ENCODE data around the gene KCNG2. TPM values are rescaled to one million over a fixed set of nuclear protein-coding genes. Genes with fewer than 3 reads are reported as not detected.

The KCNG2 gene
- total RNA-seq, 1 donor from 2014 or later = 0.46 TPM

DNA sequence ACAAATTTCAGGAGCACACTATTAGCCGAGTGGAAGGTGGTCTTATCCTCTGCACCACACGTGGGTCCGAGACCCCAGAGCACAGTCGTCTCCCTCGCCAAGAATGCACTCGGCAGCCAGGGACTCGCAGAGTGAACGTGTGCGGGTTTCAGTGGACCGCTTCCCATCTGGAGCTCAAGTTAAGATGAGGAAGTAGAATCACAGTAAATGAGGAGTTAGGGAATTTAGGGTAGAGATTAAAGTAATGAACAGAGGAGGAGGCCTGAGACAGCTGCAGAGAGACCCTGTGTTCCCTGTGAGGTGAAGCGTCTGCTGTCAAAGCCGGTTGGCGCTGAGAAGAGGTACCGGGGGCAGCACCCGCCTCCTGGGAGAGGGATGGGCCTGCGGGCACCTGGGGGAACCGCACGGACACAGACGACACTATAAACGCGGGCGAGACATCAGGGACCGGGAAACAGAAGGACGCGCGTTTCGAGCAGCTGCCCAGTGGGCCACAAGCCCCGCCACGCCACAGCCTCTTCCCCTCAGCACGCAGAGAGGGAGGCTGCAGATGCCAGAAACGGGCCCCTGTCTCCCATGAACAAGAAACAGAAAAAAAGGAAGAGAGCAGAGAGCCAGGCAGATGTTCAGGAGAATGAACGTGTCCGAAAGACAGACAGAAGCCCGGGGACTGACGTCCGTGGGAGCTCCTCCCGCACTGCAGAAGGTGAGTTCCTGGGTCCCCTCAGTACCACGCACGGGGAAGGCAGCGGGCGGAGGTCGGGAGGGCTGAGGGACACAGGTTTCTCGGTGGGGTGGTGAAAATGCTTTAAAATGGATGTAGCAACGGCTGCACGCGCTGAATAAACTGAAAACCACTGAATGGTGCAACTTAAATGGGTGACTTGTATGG is 5.4 kb upstream of the KCNG2 start:
- DNase-seq (peak; percentile 61), ATAC-seq (no peak)
- Histone ChIP-seq H3K9me3 (no peaks in the 10 kb centered on the region), H3K4me3 (no peak overlapping the region), H3K36me3 (no peaks in the 10 kb centered on the region), H3K27me3 (peaks cover 49% of the 10 kb centered on the region), H3K27ac (no peak overlapping the region), H3K4me1 (peaks cover 16% of the 10 kb centered on the region)
- TF ChIP-seq, protein P1, sequence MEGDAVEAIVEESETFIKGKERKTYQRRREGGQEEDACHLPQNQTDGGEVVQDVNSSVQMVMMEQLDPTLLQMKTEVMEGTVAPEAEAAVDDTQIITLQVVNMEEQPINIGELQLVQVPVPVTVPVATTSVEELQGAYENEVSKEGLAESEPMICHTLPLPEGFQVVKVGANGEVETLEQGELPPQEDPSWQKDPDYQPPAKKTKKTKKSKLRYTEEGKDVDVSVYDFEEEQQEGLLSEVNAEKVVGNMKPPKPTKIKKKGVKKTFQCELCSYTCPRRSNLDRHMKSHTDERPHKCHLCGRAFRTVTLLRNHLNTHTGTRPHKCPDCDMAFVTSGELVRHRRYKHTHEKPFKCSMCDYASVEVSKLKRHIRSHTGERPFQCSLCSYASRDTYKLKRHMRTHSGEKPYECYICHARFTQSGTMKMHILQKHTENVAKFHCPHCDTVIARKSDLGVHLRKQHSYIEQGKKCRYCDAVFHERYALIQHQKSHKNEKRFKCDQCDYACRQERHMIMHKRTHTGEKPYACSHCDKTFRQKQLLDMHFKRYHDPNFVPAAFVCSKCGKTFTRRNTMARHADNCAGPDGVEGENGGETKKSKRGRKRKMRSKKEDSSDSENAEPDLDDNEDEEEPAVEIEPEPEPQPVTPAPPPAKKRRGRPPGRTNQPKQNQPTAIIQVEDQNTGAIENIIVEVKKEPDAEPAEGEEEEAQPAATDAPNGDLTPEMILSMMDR (IDR thresholded peaks at IDR 0.05) = no peak
- intact Hi-C loops (cut with DNase I) = no loop called here

DNA sequence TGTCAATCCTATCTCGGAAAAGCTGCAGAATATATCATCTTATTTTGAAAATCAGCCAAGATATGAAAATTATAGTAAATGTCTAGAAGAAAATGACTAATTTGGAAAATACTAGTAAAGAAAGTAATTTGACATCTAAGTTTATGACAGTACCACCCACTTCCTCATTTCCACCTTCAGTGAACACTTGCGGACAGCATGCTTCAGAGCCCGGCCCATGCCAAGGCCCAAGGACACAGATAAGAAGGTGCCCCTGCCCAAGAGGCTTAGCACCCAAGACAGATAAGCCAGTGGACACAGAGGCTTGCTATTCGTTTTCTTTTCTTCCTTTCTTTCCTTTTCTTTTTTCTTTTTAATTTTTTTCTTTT is 4.8 kb upstream of the KCNG2 start:
- DNase-seq = peak; percentile 65
- ATAC-seq = peak; percentile 26
- H3K27ac ChIP-seq = no peak overlapping the region
- H3K36me3 ChIP-seq = no peaks in the 10 kb centered on the region
- intact Hi-C loops (cut with DNase I) = no loop called here
- no peaks in the 10 kb centered on the region for H3K9me3 ChIP-seq
- TF ChIP-seq, protein P1 (IDR thresholded peaks at IDR 0.05) = no peak
- peaks cover 49% of the 10 kb centered on the region for H3K27me3 ChIP-seq
- H3K4me1 ChIP-seq = peaks cover 16% of the 10 kb centered on the region
- H3K4me3 ChIP-seq = no peak overlapping the region

DNA sequence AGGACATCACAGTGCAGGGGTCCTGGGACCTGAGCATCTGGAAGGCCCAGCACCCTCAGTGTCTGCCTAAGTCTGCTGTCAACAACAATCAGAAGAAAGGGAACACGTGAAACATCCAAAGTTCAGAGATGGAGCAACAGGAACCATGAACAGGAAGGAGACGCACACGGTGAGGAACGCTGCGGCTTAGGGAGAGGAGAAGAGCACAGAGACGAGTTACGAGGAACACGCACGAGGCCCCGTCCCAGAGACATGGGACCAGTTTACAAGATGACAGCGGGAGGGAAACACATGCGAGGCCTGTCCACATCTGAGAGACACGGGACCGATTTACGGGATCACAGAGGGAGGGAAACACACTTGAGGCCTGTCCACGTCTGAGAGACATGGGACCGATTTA is 2.9 kb upstream of the KCNG2 start:
- peaks cover 52% of the 10 kb centered on the region for H3K27me3 ChIP-seq
- H3K4me1 ChIP-seq = peaks cover 26% of the 10 kb centered on the region
- ATAC-seq = no peak

DNA sequence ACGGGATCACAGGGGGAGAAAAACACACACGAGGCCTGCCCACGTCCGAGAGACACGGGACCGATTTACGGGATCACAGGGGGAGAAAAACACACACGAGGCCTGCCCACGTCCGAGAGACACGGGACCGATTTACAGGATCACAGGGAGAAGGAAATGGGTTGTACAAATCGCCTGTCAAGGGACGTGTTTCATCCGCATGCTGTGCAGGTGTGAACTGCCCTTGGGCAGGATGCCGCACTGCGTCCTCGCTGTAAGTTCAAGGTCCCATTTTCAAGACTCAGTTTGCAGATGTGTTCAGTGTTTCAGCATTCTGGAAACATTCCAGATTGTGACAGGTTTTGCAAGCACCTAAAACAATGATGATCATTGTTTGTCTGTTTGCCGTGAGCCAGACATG is 2.3 kb upstream of the KCNG2 start:
- intact Hi-C loops (cut with DNase I) = no loop called here
- Histone ChIP-seq H3K4me3 (no peak overlapping the region), H3K27me3 (peaks cover 52% of the 10 kb centered on the region), H3K27ac (no peak overlapping the region), H3K4me1 (peaks cover 26% of the 10 kb centered on the region), H3K9me3 (no peaks in the 10 kb centered on the region), H3K36me3 (no peaks in the 10 kb centered on the region)
- ATAC-seq (no peak), DNase-seq (peak; percentile 26)
- TF ChIP-seq, protein P1 (IDR thresholded peaks at IDR 0.05) = no peak

More for the DNA sequence above, 2.9 kb upstream of the KCNG2 start:
- intact Hi-C loops (cut with DNase I) = no loop called here
- TF ChIP-seq, protein P1 (IDR thresholded peaks at IDR 0.05) = no peak
- DNase-seq = peak; percentile 48
- no peaks in the 10 kb centered on the region for H3K36me3 ChIP-seq
- no peak overlapping the region for H3K4me3 ChIP-seq
- no peak overlapping the region for H3K27ac ChIP-seq
- no peaks in the 10 kb centered on the region for H3K9me3 ChIP-seq

DNA sequence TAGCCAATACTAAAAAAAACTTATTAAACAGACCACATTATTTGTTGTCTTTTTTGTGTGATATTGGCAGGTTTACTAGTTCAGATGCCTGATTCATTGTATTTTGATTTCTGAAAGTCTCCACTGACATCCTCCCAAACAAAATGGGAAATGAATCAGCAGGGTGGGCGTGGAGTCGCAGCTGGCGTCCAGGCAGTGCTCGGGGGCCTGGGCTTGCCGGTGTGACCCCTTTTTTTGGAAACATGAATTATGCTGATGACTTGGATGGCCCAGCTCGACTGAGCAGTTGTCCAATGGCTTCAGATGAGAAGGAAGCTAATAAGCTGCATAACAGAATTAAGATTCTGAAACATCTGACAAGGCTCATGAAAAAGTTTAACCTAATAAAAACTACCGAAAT is 1.7 kb upstream of the KCNG2 start:
- peaks cover 56% of the 10 kb centered on the region for H3K27me3 ChIP-seq
- peaks cover 24% of the 10 kb centered on the region for H3K4me1 ChIP-seq
- intact Hi-C loops (cut with DNase I) = no loop called here
- no peaks in the 10 kb centered on the region for H3K9me3 ChIP-seq
- no peak overlapping the region for H3K4me3 ChIP-seq
- DNase-seq (peak; percentile 15), ATAC-seq (no peak)
- TF ChIP-seq, protein P1 (IDR thresholded peaks at IDR 0.05) = no peak
- H3K36me3 ChIP-seq = no peaks in the 10 kb centered on the region
- H3K27ac ChIP-seq = no peak overlapping the region
